ENCODE measurements around the gene SND1. TPM values are rescaled to one million over a fixed set of nuclear protein-coding genes. Genes with fewer than 3 reads are reported as not detected.

Gene SND1
- total RNA-seq, 1 experiment from 2014 or later, result 274 TPM

DNA sequence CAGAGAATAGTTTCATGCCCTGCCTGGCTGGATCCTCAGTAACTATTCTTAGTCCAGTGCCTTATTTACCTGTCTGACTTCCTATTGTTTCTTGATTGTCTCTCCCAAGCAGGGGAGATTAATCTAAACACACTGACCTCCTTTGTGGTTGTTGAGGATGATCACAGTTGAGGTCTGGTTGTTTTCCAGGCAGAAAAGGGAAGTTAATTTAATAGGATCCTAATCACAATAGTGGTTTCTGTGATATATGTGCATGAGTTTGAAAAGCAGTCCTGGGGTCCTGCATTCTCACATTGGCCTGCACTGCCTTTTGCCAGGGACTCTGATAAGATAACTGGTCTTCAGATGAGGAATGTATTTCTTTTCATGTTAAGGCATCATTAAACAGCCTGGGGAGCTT lies 130.1 kb downstream of the SND1 start:
- Mint-ChIP-seq H3K9me3 (ENCODE audit: unreplicated experiment) (no peaks in the 10 kb centered on the region), H3K36me3 (ENCODE audit: insufficient read depth, unreplicated experiment) (peaks cover 17% of the 10 kb centered on the region), H3K4me3 (ENCODE audit: unreplicated experiment) (no peak overlapping the region), H3K27me3 (ENCODE audit: insufficient read depth, unreplicated experiment) (no peaks in the 10 kb centered on the region), H3K27ac (ENCODE audit: unreplicated experiment) (no peak overlapping the region), H3K4me1 (ENCODE audit: low read depth, unreplicated experiment) (peaks cover 6% of the 10 kb centered on the region)
- DNase-seq, result no peak
- Histone ChIP-seq H3K27me3 (replicated peaks; ENCODE audit: control insufficient read depth, insufficient read depth, low read length) (no peaks in the 10 kb centered on the region), H3K4me1 (no peaks in the 10 kb centered on the region), H3K36me3 (ENCODE audit: control insufficient read depth, insufficient read depth, low read length) (no peaks in the 10 kb centered on the region), H3K4me3 (ENCODE audit: low read depth, low read length) (no peak overlapping the region), H3K9me3 (no peaks in the 10 kb centered on the region)
- ChIA-PET POLR2A (no interaction called here), CTCF (no interaction called here)
- intact Hi-C loops (cut with micrococcal nuclease; ENCODE audit: unreplicated experiment), result no loop called here
- TF ChIP-seq, protein P1, sequence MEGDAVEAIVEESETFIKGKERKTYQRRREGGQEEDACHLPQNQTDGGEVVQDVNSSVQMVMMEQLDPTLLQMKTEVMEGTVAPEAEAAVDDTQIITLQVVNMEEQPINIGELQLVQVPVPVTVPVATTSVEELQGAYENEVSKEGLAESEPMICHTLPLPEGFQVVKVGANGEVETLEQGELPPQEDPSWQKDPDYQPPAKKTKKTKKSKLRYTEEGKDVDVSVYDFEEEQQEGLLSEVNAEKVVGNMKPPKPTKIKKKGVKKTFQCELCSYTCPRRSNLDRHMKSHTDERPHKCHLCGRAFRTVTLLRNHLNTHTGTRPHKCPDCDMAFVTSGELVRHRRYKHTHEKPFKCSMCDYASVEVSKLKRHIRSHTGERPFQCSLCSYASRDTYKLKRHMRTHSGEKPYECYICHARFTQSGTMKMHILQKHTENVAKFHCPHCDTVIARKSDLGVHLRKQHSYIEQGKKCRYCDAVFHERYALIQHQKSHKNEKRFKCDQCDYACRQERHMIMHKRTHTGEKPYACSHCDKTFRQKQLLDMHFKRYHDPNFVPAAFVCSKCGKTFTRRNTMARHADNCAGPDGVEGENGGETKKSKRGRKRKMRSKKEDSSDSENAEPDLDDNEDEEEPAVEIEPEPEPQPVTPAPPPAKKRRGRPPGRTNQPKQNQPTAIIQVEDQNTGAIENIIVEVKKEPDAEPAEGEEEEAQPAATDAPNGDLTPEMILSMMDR (IDR thresholded peaks at IDR 0.05; ENCODE audit: insufficient read depth in 1 of 2, low read depth in 1 of 2, low read length in 1 of 2, severe bottlenecking in 1 of 2, unreplicated experiment in 1 of 2), result no peak
- BruUV-seq (replicated peaks), result no TSS peak

DNA sequence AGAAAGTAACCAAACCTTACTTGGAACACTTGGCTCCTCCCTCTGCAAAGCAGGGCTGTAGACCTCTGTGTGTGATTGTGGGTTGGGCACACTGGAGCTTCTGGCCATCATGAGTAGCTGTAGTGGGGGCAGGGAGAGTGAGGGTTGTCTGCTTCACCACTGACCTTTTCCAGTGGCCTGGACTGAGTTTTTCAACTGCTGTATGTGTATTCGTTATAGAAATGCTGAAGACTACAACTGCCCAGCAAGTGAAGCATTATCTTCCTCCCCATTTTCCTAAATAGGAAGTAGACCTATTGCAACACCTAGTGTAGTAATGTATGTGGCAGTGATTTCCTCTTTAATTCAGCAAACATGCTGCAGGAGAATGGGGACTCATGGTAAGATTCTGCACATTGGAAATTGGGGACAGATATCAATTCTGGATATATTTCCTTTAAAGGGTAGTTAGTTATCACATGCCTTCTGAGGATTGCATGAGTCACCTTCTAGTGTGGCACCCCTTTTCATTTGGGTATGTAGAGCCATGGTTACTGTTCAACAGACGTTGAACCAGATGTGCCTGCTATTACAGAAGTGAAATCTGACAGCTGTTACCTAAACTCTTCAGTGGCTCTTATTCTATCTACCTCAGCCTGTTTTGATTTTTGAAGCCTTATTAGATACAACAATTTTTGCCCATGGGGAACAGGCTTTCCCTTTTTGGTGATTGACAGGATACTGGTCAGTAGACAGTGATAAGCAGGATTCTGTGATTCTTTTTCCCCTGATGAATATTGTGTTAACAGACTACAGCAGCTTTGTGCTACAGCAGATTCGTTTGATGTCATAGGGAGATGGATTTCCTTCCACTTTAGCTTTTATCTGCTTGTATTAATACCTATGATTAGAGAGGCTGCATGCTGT lies 130.9 kb downstream of the SND1 start:
- TF ChIP-seq, protein P1 (IDR thresholded peaks at IDR 0.05; ENCODE audit: insufficient read depth in 1 of 2, low read depth in 1 of 2, low read length in 1 of 2, severe bottlenecking in 1 of 2, unreplicated experiment in 1 of 2), result no peak
- H3K27me3 ChIP-seq (replicated peaks; ENCODE audit: control insufficient read depth, insufficient read depth, low read length), result no peaks in the 10 kb centered on the region
- intact Hi-C loops (cut with micrococcal nuclease; ENCODE audit: unreplicated experiment), result no loop called here
- Mint-ChIP-seq H3K27ac (ENCODE audit: unreplicated experiment) (no peak overlapping the region), H3K4me3 (ENCODE audit: unreplicated experiment) (no peak overlapping the region), H3K36me3 (ENCODE audit: insufficient read depth, unreplicated experiment) (peaks cover 19% of the 10 kb centered on the region), H3K9me3 (ENCODE audit: unreplicated experiment) (no peaks in the 10 kb centered on the region), H3K27me3 (ENCODE audit: insufficient read depth, unreplicated experiment) (no peaks in the 10 kb centered on the region), H3K4me1 (ENCODE audit: low read depth, unreplicated experiment) (peaks cover 6% of the 10 kb centered on the region)
- no peaks in the 10 kb centered on the region for H3K9me3 ChIP-seq
- H3K36me3 ChIP-seq (ENCODE audit: control insufficient read depth, insufficient read depth, low read length), result no peaks in the 10 kb centered on the region
- H3K4me3 ChIP-seq (ENCODE audit: low read depth, low read length), result no peak overlapping the region
- CTCF ChIA-PET, result no interaction called here
- no TSS peak for BruUV-seq (replicated peaks)
- DNase-seq, result no peak
- H3K4me1 ChIP-seq, result no peaks in the 10 kb centered on the region
- POLR2A ChIA-PET, result no interaction called here

DNA sequence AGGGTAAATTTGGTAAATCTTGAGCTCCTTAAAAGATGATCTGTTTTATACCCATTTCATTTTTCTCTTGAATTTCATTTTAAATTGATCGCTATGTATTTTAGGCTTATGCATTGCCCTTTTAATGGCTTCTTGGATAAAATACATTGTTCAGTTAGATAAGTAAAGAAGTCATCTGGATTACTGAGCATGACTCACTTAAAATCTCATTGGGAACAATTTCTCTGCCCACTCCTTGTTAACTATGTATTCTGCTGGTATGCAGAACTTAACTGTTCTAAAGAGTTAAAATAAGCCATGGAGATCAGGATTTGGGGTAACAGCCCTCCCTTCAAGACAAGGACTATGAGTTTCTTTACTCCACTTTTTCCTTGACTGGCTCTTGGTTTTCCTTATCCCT lies 134.2 kb downstream of the SND1 start:
- Mint-ChIP-seq H3K36me3 (ENCODE audit: insufficient read depth, unreplicated experiment) (peaks cover 23% of the 10 kb centered on the region), H3K4me3 (ENCODE audit: unreplicated experiment) (no peak overlapping the region), H3K27me3 (ENCODE audit: insufficient read depth, unreplicated experiment) (no peaks in the 10 kb centered on the region), H3K27ac (ENCODE audit: unreplicated experiment) (no peak overlapping the region), H3K4me1 (ENCODE audit: low read depth, unreplicated experiment) (no peaks in the 10 kb centered on the region), H3K9me3 (ENCODE audit: unreplicated experiment) (no peaks in the 10 kb centered on the region)
- no peaks in the 10 kb centered on the region for H3K4me1 ChIP-seq
- DNase-seq, result no peak
- intact Hi-C loops (cut with micrococcal nuclease; ENCODE audit: unreplicated experiment), result no loop called here
- H3K9me3 ChIP-seq, result no peaks in the 10 kb centered on the region
- POLR2A ChIA-PET, result no interaction called here
- H3K36me3 ChIP-seq (ENCODE audit: control insufficient read depth, insufficient read depth, low read length), result no peaks in the 10 kb centered on the region
- CTCF ChIA-PET, result no interaction called here
- no peaks in the 10 kb centered on the region for H3K27me3 ChIP-seq (replicated peaks; ENCODE audit: control insufficient read depth, insufficient read depth, low read length)
- H3K4me3 ChIP-seq (ENCODE audit: low read depth, low read length), result no peak overlapping the region
- TF ChIP-seq, protein P1 (IDR thresholded peaks at IDR 0.05; ENCODE audit: insufficient read depth in 1 of 2, low read depth in 1 of 2, low read length in 1 of 2, severe bottlenecking in 1 of 2, unreplicated experiment in 1 of 2), result no peak
- no TSS peak for BruUV-seq (replicated peaks)
